ENCODE measurements around the gene OR1J4. TPM values are rescaled to one million over a fixed set of nuclear protein-coding genes. Genes with fewer than 3 reads are reported as not detected.

The OR1J4 gene
- total RNA-seq, 1 experiment from 2014 or later = not detected

DNA sequence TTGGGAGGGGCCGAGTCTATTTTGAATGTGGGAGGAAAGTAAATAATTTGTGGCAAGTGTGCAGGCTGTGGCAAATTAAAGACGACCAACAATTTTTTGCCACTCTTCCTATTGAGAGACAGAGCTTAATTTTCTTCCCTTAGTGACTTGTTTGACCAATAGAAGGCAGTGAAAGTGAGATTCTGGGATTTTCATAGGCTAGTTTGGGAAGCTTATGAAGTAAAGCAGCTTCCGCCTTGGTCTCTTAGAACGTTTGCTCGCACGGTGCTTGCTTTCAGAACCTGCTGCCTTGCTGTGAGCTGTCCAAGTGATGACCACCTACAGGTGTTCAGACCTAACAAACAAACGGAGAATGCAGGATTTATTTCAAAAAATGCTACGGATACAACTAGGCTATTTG, 27.3 kb downstream of the OR1J4 start:
- no peaks in the 10 kb centered on the region for H3K79me2 ChIP-seq (ENCODE audit: low read length)
- no peaks in the 10 kb centered on the region for H3K36me3 ChIP-seq (ENCODE audit: low read depth, low read length)
- no peak for TF ChIP-seq EZH2 (IDR thresholded peaks at IDR 0.05; ENCODE audit: low read length, unreplicated experiment)
- TF ChIP-seq, protein P1, sequence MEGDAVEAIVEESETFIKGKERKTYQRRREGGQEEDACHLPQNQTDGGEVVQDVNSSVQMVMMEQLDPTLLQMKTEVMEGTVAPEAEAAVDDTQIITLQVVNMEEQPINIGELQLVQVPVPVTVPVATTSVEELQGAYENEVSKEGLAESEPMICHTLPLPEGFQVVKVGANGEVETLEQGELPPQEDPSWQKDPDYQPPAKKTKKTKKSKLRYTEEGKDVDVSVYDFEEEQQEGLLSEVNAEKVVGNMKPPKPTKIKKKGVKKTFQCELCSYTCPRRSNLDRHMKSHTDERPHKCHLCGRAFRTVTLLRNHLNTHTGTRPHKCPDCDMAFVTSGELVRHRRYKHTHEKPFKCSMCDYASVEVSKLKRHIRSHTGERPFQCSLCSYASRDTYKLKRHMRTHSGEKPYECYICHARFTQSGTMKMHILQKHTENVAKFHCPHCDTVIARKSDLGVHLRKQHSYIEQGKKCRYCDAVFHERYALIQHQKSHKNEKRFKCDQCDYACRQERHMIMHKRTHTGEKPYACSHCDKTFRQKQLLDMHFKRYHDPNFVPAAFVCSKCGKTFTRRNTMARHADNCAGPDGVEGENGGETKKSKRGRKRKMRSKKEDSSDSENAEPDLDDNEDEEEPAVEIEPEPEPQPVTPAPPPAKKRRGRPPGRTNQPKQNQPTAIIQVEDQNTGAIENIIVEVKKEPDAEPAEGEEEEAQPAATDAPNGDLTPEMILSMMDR (conservative IDR thresholded peaks at IDR 0.05; ENCODE audit: low read depth, low read length) = no peak
- TF ChIP-seq EZH2phosphoT487 (IDR thresholded peaks at IDR 0.05; ENCODE audit: borderline replicate concordance, low read length) = no peak
- no peak overlapping the region for H2AFZ ChIP-seq (ENCODE audit: low read length)
- no peak overlapping the region for H3K4me2 ChIP-seq (ENCODE audit: low read length)
- no peaks in the 10 kb centered on the region for H3K9me2 ChIP-seq (replicated peaks; ENCODE audit: low read length)
- POLR2A ChIA-PET (ENCODE audit: unreplicated experiment) = no interaction called here
- BruUV-seq (replicated peaks) = no TSS peak
- CTCF ChIA-PET = no interaction called here
- intact Hi-C loops (cut with micrococcal nuclease) = no loop called here
- H3F3A ChIP-seq (ENCODE audit: low read length, unreplicated experiment) = no peaks in the 10 kb centered on the region
- ATAC-seq (no peak), DNase-seq (no peak)
- H3K4me1 ChIP-seq (ENCODE audit: insufficient read depth, low read length) = no peaks in the 10 kb centered on the region
- no peak overlapping the region for H3K9ac ChIP-seq (ENCODE audit: low read length)
- H3K9me3 ChIP-seq (ENCODE audit: low read length) = no peaks in the 10 kb centered on the region
- no peak overlapping the region for H3K4me3 ChIP-seq (ENCODE audit: low read length)
- H4K20me1 ChIP-seq (ENCODE audit: low read length) = no peaks in the 10 kb centered on the region
- peaks cover 32% of the 10 kb centered on the region for H3K27me3 ChIP-seq (ENCODE audit: low read length)
- H3K27ac ChIP-seq (ENCODE audit: low read length) = no peak overlapping the region

DNA sequence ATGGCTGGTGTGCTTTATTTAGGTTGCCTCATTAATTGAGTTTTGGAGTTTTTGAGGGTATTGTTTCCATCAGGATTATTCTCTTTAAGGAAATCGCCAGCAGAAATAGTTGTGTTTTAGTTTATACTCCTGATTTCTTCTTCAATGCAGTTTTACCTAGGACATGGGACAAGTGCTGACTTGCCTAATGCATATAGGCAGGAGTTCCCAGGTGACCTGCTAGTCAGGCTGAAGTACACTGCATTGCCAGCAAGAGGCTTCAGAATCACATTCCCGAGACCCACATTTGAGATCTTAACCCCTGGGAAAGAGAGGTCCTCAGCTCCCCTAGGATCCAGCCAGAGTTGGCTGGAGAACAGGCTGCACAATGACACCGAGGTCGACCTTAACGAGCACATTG, 32.4 kb downstream of the OR1J4 start:
- H2AFZ ChIP-seq (ENCODE audit: low read length) = no peak overlapping the region
- H3K36me3 ChIP-seq (ENCODE audit: low read depth, low read length) = no peaks in the 10 kb centered on the region
- H3F3A ChIP-seq (ENCODE audit: low read length, unreplicated experiment) = no peaks in the 10 kb centered on the region
- no peak overlapping the region for H3K9ac ChIP-seq (ENCODE audit: low read length)
- no peak overlapping the region for H3K4me3 ChIP-seq (ENCODE audit: low read length)
- H4K20me1 ChIP-seq (ENCODE audit: low read length) = no peaks in the 10 kb centered on the region
- no peak overlapping the region for H3K27ac ChIP-seq (ENCODE audit: low read length)
- no peaks in the 10 kb centered on the region for H3K79me2 ChIP-seq (ENCODE audit: low read length)
- no peaks in the 10 kb centered on the region for H3K4me1 ChIP-seq (ENCODE audit: insufficient read depth, low read length)
- peaks cover 24% of the 10 kb centered on the region; the same call in 1 of the 2 replicates for H3K27me3 ChIP-seq (ENCODE audit: low read length)
- TF ChIP-seq, protein P1 (conservative IDR thresholded peaks at IDR 0.05; ENCODE audit: low read depth, low read length) = no peak
- TF ChIP-seq EZH2phosphoT487 (IDR thresholded peaks at IDR 0.05; ENCODE audit: borderline replicate concordance, low read length) (no peak), EZH2 (IDR thresholded peaks at IDR 0.05; ENCODE audit: low read length, unreplicated experiment) (no peak)
- no peak for DNase-seq
- no peaks in the 10 kb centered on the region for H3K9me2 ChIP-seq (replicated peaks; ENCODE audit: low read length)
- ChIA-PET CTCF (no interaction called here), POLR2A (ENCODE audit: unreplicated experiment) (no interaction called here)
- BruUV-seq (replicated peaks) = no TSS peak
- H3K4me2 ChIP-seq (ENCODE audit: low read length) = no peak overlapping the region
- no peak for ATAC-seq
- intact Hi-C loops (cut with micrococcal nuclease) = no loop called here
- H3K9me3 ChIP-seq (ENCODE audit: low read length) = no peaks in the 10 kb centered on the region

DNA sequence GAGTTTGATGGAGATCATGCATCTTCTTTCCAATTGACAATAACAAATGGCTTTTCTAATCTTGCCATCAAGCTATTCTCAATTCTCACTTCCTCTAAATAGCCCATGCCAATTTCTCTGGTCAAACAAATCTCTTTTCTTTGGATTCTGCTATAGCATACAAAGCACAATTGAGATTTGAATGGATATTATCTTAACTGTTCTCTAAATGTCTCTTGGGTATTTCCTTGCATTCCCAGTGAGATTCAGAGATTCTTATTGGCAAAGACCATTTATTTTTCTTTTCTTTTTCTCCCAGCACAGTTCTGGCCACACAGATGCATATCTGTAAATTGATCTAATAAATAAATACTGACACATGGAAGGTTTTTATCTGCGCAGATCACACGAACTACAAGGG, 33.9 kb downstream of the OR1J4 start, which contains the start of gene OR1N2:
Gene OR1N2, plus strand, starts transcription at position 301 of the 400 bp plus-strand sequence. CDS start 100 bp downstream, outside the sequence.
- BruUV-seq (replicated peaks) = no TSS peak
- no peaks in the 10 kb centered on the region for H4K20me1 ChIP-seq (ENCODE audit: low read length)
- intact Hi-C loops (cut with micrococcal nuclease) = no loop called here
- H3K79me2 ChIP-seq (ENCODE audit: low read length) = no peaks in the 10 kb centered on the region
- H3K4me1 ChIP-seq (ENCODE audit: insufficient read depth, low read length) = no peaks in the 10 kb centered on the region
- no peak for DNase-seq
- H3K27ac ChIP-seq (ENCODE audit: low read length) = no peak within 1 kb of the TSS
- H3K4me2 ChIP-seq (ENCODE audit: low read length) = no peak within 1 kb of the TSS
- peaks cover 22% of the 10 kb centered on the region; the same call in 1 of the 2 replicates for H3K27me3 ChIP-seq (ENCODE audit: low read length)
- TF ChIP-seq EZH2phosphoT487 (IDR thresholded peaks at IDR 0.05; ENCODE audit: borderline replicate concordance, low read length) (no peak), EZH2 (IDR thresholded peaks at IDR 0.05; ENCODE audit: low read length, unreplicated experiment) (no peak)
- TF ChIP-seq, protein P1 (conservative IDR thresholded peaks at IDR 0.05; ENCODE audit: low read depth, low read length) = no peak
- no peaks in the 10 kb centered on the region for H3K9me2 ChIP-seq (replicated peaks; ENCODE audit: low read length)
- POLR2A ChIA-PET (ENCODE audit: unreplicated experiment) = no interaction called here
- H3K36me3 ChIP-seq (ENCODE audit: low read depth, low read length) = no peaks in the 10 kb centered on the region
- H3K9ac ChIP-seq (ENCODE audit: low read length) = no peak within 1 kb of the TSS
- ATAC-seq = no peak
- no peak within 1 kb of the TSS for H2AFZ ChIP-seq (ENCODE audit: low read length)
- H3F3A ChIP-seq (ENCODE audit: low read length, unreplicated experiment) = no peaks in the 10 kb centered on the region
- CTCF ChIA-PET = no interaction called here
- H3K9me3 ChIP-seq (ENCODE audit: low read length) = no peaks in the 10 kb centered on the region
- H3K4me3 ChIP-seq (ENCODE audit: low read length) = no peak within 1 kb of the TSS
